Stimulated activated CD8-positive, alpha-beta memory T cell treated with anti-CD3 and anti-CD28 coated beads, Interleukin-15, amount 100 ng/mL, for 24 hours (primary cell): Measurements from ENCODE around the gene SMIM38.
A peak's percentile ranks its signal among the peaks of the same experiment; 100 is the strongest.
"Not testable (repeated sequence)": the region's sequence is repeated elsewhere in the genome, so short reads cannot be mapped to it uniquely, and the experiment has no call there.

ENCODE experiments used
- DNase-seq: peaks from one replicate; pipeline ENCODE4 v3.0.0-alpha.2; 2020; ENCODE audit warnings: low read depth

Gene SMIM38

GRCh38 chr11:69122326-69122629 lies 33.5 kb upstream of the SMIM38 start:
- DNase-seq, result no peak

DNA sequence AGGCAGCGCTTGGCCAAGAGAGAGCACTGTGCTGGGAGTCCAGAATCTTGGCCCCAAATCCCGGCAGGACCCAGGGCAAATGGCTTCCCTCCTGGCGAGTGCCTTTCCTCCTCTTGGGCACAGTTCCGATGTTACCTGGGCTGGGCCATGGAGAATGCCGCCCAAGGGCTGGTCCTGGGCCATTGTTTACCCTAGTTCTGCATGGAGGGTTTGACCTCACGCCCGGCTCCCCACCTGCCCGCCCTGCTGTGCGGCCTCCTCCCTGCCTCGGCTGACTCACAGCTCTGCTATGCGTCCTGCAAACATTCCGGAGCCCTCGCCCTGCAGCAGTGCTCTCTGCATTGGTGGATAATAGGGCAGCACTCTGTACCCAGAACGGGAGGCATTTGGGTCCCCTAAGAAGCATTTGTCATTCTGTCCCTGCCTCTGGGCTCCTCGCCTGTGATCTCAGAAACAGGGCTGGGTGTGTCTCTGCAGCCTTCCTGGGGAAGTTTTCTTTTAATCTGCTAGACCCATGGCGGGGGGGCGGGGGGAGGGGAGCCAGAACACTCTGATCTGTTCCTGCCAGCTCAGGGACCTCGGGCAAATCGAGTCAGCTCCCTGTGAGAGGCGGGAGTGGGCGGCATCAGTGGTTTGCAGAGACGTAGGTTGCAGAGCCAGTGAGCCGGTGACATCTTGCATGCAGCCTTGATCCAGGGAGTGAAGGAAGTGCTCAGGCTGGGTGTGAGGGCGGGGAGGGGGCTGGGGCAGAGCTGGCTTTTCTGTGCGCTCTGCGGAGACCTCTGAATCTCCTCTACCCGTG lies 32.9 kb upstream of the SMIM38 start:
- peak; percentile 18 for DNase-seq

DNA sequence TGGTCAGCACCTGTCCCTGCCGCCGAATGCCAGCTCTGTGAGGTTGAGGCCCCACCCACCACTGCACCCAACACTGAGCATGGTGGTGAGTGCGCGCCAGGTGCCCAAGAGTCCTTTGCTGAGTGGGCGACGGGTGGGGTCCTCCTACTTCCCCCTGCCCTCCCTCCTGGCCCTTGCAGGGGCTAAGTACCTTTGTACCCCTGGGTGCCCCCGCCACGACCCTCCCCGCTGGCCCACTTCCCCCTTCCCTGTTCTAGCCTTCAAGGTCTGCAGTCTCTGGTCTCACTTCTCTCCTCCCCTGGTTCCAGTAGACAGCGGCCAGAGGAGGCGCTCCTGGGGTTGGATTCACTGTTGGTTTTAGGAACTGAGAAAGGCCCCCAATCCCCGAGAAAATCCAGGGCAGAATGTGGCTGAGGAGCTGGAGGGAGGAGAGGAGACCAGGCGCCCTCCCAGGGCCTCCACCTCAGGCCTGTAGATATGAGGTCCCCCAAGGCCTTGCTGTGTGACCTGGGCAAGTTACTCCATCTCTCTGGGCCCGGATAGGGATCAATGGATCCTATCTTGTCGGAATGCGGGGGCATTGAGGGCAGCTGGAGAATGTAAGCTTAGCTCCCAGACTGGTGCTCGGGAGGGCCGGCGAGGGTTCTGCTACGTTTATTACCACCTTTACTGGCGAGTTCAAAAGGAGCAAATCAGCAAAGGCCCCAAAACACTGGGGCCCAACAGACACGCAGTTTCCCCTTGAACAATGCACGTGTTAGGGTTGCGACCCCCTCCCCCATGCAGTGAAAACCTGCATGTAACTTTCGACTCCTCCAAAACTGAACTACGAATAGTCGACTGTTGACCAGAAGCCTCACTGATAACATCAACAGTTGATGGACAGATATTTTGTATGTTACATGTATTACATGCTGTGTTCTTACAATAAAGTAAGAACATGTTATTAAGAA lies 31.9 kb upstream of the SMIM38 start:
- DNase-seq, result no peak

DNA sequence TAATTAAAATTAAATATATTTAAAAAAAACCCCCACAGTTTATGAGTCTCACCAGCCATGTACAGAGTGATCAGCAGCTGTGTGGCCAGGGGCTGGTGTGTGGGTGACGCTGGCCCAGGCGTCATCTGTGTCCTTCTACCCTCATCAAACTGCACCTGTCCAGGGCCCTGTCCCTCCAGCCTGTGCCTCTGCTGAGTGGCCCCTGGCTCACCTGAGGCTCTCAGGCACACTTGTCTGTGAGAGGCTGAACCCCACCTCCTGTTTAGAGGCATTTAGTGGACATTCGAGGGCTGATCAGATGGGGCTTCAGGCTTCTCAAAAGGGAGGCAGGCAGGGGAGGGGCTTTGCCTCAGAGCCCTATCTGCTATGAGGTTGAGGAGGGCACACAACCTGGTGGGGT lies 29.9 kb upstream of the SMIM38 start:
- DNase-seq, result no peak

GRCh38 chr11:69126286-69126685 lies 29.4 kb upstream of the SMIM38 start:
- DNase-seq, result no peak

GRCh38 chr11:69127081-69127850 lies 28.5 kb upstream of the SMIM38 start:
- DNase-seq, result no peak

DNA sequence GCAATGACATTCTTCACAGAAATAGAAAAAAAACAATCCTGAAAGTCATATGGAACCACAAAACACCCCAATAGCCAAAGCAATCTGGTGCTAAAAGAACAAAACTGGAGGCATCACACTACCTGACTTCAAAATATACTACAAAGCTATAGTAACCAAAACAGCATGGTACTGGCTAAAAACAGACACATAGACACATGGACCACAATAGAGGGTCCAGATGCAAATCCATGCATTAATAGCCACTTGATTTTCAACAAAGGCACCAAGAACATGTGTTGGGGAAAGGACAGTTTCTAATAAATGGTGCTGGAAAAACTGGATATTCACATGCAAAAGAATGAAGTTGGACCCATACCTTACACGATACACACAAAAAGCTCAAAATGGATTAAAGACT lies 27.9 kb upstream of the SMIM38 start:
- DNase-seq, result no peak

GRCh38 chr11:69129053-69129452 lies 26.7 kb upstream of the SMIM38 start:
- no peak for DNase-seq

DNA sequence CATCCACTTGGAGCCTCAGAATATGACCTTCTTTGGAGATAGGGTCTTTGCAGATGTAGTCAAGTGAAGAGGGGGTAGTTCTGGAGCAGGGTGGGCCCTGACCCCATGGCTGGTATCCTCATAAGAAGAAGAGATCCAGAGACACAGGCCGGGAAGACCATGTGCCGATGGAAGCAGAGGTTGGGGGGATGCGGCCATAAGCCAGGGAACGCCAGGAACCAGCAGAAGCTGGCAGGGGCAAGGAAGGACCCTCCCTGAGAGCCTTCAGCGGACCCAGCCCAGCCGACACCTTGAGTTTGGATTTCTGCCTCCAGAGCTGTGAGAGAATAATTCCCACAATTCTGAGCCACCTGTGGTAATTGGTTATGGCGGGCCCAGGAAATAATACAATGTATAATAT lies 26.1 kb upstream of the SMIM38 start:
- no peak for DNase-seq

DNA sequence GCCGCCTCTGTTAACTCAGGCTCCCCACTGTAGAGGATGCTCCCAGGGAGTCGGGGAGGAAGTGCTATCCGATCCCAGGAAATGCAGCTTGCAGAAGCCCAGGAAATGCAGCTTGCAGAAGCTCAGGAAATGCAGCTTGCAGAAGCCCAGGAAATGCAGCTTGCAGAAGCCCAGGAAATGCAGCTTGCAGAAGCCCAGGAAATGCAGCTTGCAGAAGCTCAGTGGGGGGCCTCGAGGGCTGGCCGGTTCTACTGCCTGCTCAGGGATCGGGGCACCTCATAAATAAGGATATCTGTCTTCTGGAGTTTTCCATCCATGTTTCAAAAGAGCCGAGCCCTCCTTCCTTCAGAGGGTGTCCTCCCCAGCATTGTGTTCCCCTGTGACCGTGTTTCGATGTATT lies 25.1 kb upstream of the SMIM38 start:
- no peak for DNase-seq

DNA sequence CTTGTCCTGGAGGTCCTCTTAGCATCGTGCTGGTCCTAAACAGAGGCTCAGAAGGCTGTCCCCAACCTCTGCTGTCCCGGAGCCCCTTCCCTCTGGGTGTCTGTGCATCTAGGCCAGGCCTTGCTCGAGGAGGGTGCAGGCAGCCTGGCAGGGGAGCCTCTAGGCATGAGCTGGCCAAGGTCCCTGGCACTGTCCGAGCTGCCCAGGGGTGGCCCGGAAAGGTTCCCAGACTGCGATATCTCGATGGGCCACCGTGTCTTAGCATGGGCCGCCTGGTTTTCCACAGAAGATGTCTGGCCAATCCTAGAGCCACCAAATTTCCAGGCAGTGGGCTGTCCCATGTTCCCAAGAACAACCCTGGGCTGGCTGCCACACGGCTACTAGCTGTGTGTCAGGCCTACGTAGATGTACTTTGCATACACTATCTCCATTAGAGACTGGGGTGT lies 24.6 kb upstream of the SMIM38 start:
- DNase-seq, result no peak

DNA sequence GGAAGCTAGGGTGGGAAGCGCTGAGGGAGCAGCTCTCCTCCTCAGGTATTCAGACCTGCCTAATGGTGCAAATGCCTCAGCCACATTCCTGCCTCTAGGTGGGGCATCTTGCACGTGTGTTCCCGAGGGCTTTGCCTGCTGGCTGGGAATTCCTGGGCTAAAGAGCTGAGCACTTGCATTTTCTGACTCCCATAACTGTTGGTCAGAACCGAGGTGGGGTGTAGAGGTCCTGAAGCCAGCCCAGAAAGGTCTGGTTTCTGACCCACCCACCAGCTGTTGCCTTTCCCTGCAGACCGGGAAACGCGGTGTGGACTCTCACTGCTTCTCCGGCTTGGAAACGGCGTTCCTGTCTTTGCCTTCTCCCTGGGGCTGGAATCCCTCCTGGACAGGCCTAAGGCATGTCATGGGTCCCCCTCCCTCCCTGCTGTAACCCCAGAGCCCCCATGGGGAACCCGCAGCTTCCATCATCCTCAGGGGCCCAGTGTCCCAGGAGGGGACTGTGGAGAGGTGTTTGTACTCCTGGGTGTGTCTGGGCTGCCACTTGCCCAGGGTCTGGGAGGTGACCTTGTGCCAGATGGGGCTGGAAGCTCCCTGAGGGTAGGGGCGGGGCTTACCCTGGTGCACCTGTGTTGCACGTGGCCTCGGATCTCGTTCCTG lies 24.0 kb upstream of the SMIM38 start:
- DNase-seq, result no peak

DNA sequence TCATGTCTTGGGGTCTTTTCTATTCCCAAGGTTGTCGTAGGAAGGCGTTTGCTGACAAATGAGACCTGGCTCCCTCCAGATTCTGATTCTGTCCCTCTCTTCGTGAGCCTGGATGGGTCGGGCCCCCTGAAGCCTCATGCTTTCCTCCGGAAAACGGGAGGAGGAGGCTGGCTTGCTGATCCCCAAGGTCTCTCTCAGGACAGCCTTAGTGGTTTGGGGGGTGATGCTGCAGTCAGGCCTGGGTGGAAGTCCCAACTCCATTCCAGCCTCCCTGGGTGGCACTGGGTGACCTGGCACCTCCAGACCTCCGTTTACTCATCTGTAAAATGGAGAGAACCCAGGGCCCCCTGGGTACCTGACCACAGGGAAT lies 23.4 kb upstream of the SMIM38 start:
- no peak for DNase-seq

- DNase-seq, result no peak
Measured at GRCh38 chr11:69133251-69133650, 22.5 kb upstream of the SMIM38 start.

GRCh38 chr11:69134182-69134581 lies 21.6 kb upstream of the SMIM38 start:
- DNase-seq, result not testable (repeated sequence)

GRCh38 chr11:69134957-69135356 lies 20.8 kb upstream of the SMIM38 start:
- no peak for DNase-seq

DNA sequence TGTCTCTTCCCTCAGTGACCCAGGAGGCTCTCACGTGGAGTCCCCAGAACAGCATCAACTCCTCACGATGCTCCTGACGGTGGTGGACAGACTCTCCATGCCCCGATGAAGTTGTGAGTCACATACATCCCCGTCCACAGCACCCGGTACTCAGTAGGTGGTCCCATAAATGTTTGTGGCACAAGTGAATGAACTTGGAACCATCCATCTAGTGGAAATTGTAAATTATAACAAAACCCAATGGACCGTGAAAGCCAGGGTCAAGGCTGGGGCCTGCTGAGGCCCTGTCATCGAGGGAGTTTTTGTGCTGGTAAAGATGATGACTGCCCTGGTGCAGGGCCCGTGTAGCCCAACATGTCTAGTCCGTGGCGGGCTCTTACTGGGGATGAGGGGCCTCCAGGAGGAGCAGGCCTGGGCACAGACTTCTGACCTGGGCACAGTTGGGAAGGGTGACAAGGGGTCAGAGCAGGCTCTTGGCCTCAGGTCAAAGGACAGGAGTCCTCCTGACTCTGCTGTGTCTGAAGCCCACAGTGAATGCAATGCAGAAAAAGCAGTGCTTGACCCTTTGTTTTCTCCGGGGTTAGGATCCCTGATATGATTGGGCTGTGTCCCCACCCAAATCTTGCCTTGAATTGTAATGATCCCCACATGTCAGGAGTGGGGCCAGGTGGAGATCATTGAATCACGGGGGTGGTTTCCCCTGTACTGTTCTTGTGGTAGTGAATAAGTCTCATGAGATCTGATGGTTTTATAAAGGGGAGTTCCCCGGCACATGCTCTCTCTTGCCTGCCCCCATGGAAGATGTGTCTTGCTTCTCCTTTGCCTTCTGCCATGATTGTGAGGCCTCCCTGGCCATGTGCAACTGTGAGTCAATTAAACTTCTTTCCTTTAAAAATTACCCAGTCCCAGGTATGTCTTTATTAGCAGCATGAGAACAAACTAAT lies 20.0 kb upstream of the SMIM38 start:
- DNase-seq, result no peak

- no peak for DNase-seq
Measured at GRCh38 chr11:69136471-69136870, 19.3 kb upstream of the SMIM38 start.

DNA sequence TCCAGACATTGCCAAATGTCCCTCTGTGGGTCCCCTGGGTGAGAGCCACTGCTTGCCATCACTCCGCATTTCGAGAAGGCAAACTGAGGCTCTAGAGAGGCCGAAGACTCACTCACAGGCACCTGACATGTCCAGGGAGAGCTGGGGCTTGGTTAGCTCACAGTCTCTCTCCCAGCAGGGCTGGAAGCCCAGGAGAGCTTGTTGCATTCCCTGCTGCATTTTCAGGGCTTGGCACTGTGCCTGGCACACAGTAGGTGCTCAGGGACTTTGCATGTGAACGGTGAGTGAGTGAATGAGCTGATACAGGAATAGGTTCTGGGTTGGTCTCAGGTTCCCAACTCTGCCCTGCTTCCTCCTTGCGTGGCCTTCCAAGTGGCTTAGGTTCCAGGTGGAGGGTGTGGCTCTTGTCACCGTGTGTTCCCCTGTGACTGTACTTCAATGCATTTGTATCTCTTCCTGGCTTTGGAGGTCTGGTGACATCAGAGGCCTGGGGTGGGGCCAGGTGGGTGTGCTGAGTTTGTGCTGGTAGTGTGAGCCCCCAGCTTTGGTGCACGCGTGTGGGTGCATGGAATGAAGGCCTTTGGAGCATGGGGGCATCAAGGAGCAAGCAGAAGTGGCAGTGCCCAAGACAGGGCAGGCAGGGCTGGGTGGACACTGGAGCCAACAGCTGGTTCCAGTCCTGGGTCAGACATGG lies 18.4 kb upstream of the SMIM38 start:
- DNase-seq, result no peak

DNA sequence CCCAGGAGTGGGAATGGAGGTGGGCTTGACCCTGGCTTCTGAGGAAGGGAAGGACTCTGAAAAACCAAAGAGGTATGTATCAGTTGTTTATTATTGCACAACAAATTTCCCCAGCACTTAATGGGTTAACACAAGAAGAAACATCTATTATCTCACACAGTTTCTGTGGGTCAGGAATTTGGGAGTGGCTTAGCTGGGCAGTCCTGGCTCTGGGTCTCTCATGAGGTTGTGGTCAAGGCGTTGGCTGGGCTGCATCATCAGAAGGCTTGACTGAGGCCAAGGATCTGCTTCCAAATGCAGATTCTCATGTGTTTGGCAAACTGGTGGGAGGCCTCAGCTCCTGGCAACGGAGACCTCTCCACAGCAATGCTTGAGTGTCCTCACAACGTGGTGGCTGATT lies 17.5 kb upstream of the SMIM38 start:
- no peak for DNase-seq
